K562 (cell line): ENCODE results near the gene AFF3. TPM values are rescaled to one million over a fixed set of nuclear protein-coding genes. Genes with fewer than 3 reads are reported as not detected.

Experiments
- ATAC-seq: fragments of 200-7000 bp; cut with Tn5 transposase; 3 replicates; pipeline ENCODE4 v1.9.1; 2020; ENCODE audit warnings: moderate library complexity
- BruUV-seq: library from RNA; stranded (reverse); fragments of 400-500 nt; replicated peaks from 2 replicates; lab custom pipeline; 2021; lab: Mats Ljungman, UMichigan
- CTCF ChIA-PET: fragments of 300-600 bp; formaldehyde crosslinking; extraction: SDS; loops from one replicate; lab custom pipeline; 2021; ENCODE audit warnings: low intra/inter-chr PET ratio; lab: Yijun Ruan, JAX
- POLR2A ChIA-PET: fragments of 300-600, 350-650 bp; sonication (Branson Sonifier 250); formaldehyde crosslinking; extraction: SDS; loops from one replicate; lab custom pipeline; 2021; ENCODE audit warnings: antibody characterized with exemption, inconsistent platforms; lab: Yijun Ruan, JAX
- DNase-seq, 4 experiments: peaks; one replicate each; pipeline versions ENCODE4 v3.0.0 to v3.0.0-alpha.2; 2011 to 2018; ENCODE audit warnings: low spot score in 3 of 4, mixed read lengths in 3 of 4; ENCODE audit errors: extremely low read depth in 1 of 4
- FAIRE-seq: peaks from 2 replicates; lab custom pipeline; 2011; peaks lifted over from hg19 to GRCh38; lab: Jason Lieb, UNC
- H2AFZ ChIP-seq: 2 replicates; pipeline ENCODE4 v1.6.0; 2011; ENCODE audit warnings: low read depth, low read length, control low read depth, inconsistent platforms
- H3K27ac ChIP-seq: fragments of 200-600 bp; 3 replicates; pipeline ENCODE4 v1.8.0; 2011; ENCODE audit warnings: low read depth, mild to moderate bottlenecking, control low read depth, inconsistent platforms, low read length, moderate library complexity, mixed read lengths; ENCODE audit errors: extremely low read depth
- H3K27me3 ChIP-seq, 2 experiments: fragments of 300-600 bp in 1 of 2; 2 replicates in 1 of 2; 3 replicates in 1 of 2; pipeline versions ENCODE4 v1.6.0 to v1.8.0; 2011; ENCODE audit warnings: inconsistent platforms in 2 of 2, low read length in 2 of 2, mild to moderate bottlenecking in 1 of 2, mixed read lengths in 1 of 2, moderate library complexity in 1 of 2; ENCODE audit not compliant: control insufficient read depth in 2 of 2, insufficient read depth in 2 of 2
- H3K36me3 ChIP-seq: fragments of 300-600 bp; 3 replicates; pipeline ENCODE4 v1.8.0; 2011; ENCODE audit warnings: mild to moderate bottlenecking, low read length, inconsistent platforms; ENCODE audit not compliant: control insufficient read depth, insufficient read depth
- H3K4me1 ChIP-seq, 2 experiments: fragments of 200-600 bp in 1 of 2; replicated peaks in 1 of 2; 2 replicates in 1 of 2; 3 replicates in 1 of 2; pipeline versions ENCODE4 v1.5.1 to v1.8.0; 2011; ENCODE audit warnings: inconsistent platforms in 2 of 2, low read length in 2 of 2, mild to moderate bottlenecking in 1 of 2, mixed read lengths in 1 of 2, moderate library complexity in 1 of 2; ENCODE audit not compliant: control insufficient read depth in 2 of 2, insufficient read depth in 2 of 2
- H3K4me2 ChIP-seq: 2 replicates; pipeline ENCODE4 v1.6.1; 2011; ENCODE audit warnings: low read length, control low read depth, inconsistent platforms, mixed read lengths; ENCODE audit not compliant: insufficient read depth
- H3K4me3 ChIP-seq: fragments of 200-600 bp; sonication (generic), shearing (Covaris generic); 2 replicates; pipeline ENCODE4 v1.5.1; 2016; ENCODE audit warnings: control low read depth, inconsistent platforms
- H3K79me2 ChIP-seq: fragments of 200-600 bp; 3 replicates; pipeline ENCODE4 v1.8.0; 2011; ENCODE audit warnings: low read length, inconsistent platforms; ENCODE audit not compliant: control insufficient read depth, insufficient read depth
- H3K9ac ChIP-seq, 2 experiments: 2 replicates each; pipeline versions ENCODE4 v1.6.0 to v1.6.1; 2011; ENCODE audit warnings: low read depth in 2 of 2, low read length in 2 of 2, control low read depth in 1 of 2, inconsistent platforms in 1 of 2, mild to moderate bottlenecking in 1 of 2, mixed read lengths in 1 of 2; ENCODE audit not compliant: insufficient read depth in 1 of 2
- H3K9me1 ChIP-seq: one replicate; pipeline ENCODE4 v1.6.0; 2011; ENCODE audit warnings: inconsistent platforms, mild to moderate bottlenecking, low read length, moderate library complexity; ENCODE audit not compliant: control insufficient read depth, insufficient read depth
- H3K9me3 ChIP-seq: replicated peaks from 2 replicates; pipeline ENCODE4 v1.5.1; 2011; ENCODE audit warnings: low read depth, low read length, inconsistent platforms; ENCODE audit not compliant: control insufficient read depth, insufficient read depth
- H4K20me1 ChIP-seq: replicated peaks from 2 replicates; pipeline ENCODE4 v1.6.1; 2011; ENCODE audit warnings: low read length, inconsistent platforms, mixed read lengths; ENCODE audit not compliant: control insufficient read depth, insufficient read depth
- CCAR2 ChIP-seq: fragments of 200-400 bp; formaldehyde crosslinking; IDR thresholded peaks from 2 replicates; pipeline ENCODE4 v1.6.1; 2017; ENCODE audit warnings: mild to moderate bottlenecking, low read depth, low read length
- CTCFL ChIP-seq: IDR thresholded peaks from 2 replicates; pipeline ENCODE4 v1.6.1; 2011; ENCODE audit warnings: borderline replicate concordance, low read depth, mild to moderate bottlenecking, moderate library complexity, low read length; ENCODE audit not compliant: insufficient read depth, poor library complexity, severe bottlenecking
- E2F6 ChIP-seq, 2 experiments: IDR thresholded peaks; 2 replicates each; pipeline ENCODE4 v1.6.1; 2011; ENCODE audit warnings: borderline replicate concordance in 1 of 2, control low read depth in 1 of 2, low read depth in 1 of 2, low read length in 1 of 2, mild to moderate bottlenecking in 1 of 2, mixed read lengths in 1 of 2, moderate library complexity in 1 of 2; ENCODE audit not compliant: insufficient read depth in 1 of 2, insufficient read length in 1 of 2, poor library complexity in 1 of 2, severe bottlenecking in 1 of 2; ENCODE audit errors: extremely low read depth in 1 of 2
- FOXM1 ChIP-seq, 2 experiments: fragments of 450-650 bp in 1 of 2; sonication (generic) in 1 of 2; formaldehyde crosslinking in 1 of 2; IDR thresholded peaks; 2 replicates each; pipeline versions ENCODE4 v1.6.1 to v1.9.0; 2017 to 2022; ENCODE audit warnings: low read depth in 2 of 2, mild to moderate bottlenecking in 2 of 2, missing genetic modification reagents in 1 of 2, moderate library complexity in 1 of 2
- TEAD2 ChIP-seq: fragments of 450-650 bp; IDR thresholded peaks from 2 replicates; pipeline ENCODE4 v1.6.1; 2016; ENCODE audit warnings: missing genetic modification characterization, control low read depth, missing compliant biosample characterization
- TSC22D4 ChIP-seq: fragments of 450-650 bp; IDR thresholded peaks from 2 replicates; pipeline ENCODE4 v1.6.1; 2016; ENCODE audit warnings: missing genetic modification characterization, missing biosample characterization, control low read depth
- WHSC1 ChIP-seq: IDR thresholded peaks from one replicate; pipeline ENCODE4 v1.6.1; 2012; ENCODE audit warnings: low read length, control low read depth, inconsistent platforms
- XRCC3 ChIP-seq: fragments of 450-650 bp; IDR thresholded peaks from 2 replicates; pipeline ENCODE4 v1.6.1; 2017; ENCODE audit warnings: mild to moderate bottlenecking, moderate library complexity
- ZNF253 ChIP-seq: fragments of 250-450 bp; sonication (Bioruptor Pico); conservative IDR thresholded peaks from 2 replicates; pipeline ENCODE4 v1.6.1; 2021; ENCODE audit warnings: mild to moderate bottlenecking
- ZNF311 ChIP-seq: fragments of 250-450 bp; sonication (Bioruptor Pico); IDR thresholded peaks from 2 replicates; pipeline ENCODE4 v1.4.0; 2020; ENCODE audit warnings: mild to moderate bottlenecking, moderate library complexity
- WGBS: fragments of 100-300 bp; shearing (Covaris generic); methylation state at CpG from one replicate; pipeline ENCODE4 v1.1.6; 2016; ENCODE audit warnings: low coverage, mixed read lengths; ENCODE audit not compliant: insufficient coverage; ENCODE audit errors: missing lambda C conversion rate; 5-methylcytosine and 5-hydroxymethylcytosine counted together
- in situ Hi-C: fragments of 300-500 bp; cut with MboI; formaldehyde crosslinking; loops from 4 replicates; pipeline ENCODE4 v1.15.0; 2018; ENCODE audit warnings: inconsistent platforms, mixed read lengths
- intact Hi-C: fragments of 100-400 bp; cut with micrococcal nuclease; formaldehyde crosslinking; loops from 2 replicates; pipeline ENCODE4 v1.14.2; 2022
- polyA plus RNA-seq, 8 experiments: library from polyadenylated mRNA; depleted of rRNA in 4 of 8; stranded (reverse) in 5 of 8; unstranded in 3 of 8; fragments of >200 nt; fragmentation: Nextera tagmentation in 2 of 8; fragmentation: Illumina TruSeq in 1 of 8; extraction: Ambion mirVana in 2 of 8; extraction: Trizol in 1 of 8; gene quantifications; 2 replicates each; pipeline versions ENCODE4 v1.2.1 to v1.2.3, GENCODE V29; 2011 to 2014; ENCODE audit warnings: inconsistent platforms in 1 of 8, missing spikeins in 1 of 8
- total RNA-seq, 7 experiments: library from RNA; depleted of rRNA in 6 of 7; stranded (reverse); fragments of >200 nt in 6 of 7; fragmentation: Illumina TruSeq in 2 of 7; extraction: Trizol in 2 of 7; gene quantifications; 2 replicates each; pipeline versions ENCODE4 v1.2.1 to v1.2.3, GENCODE V29; 2011 to 2021; ENCODE audit warnings: low replicate concordance in 1 of 7

Gene AFF3
- total and polyA plus RNA-seq, 9 of the 15 experiments (the other 6 are each of a cell fraction or from before 2014, with no cell fraction given): 0.02 to 0.11 TPM; not detected in 7

GRCh38 chr2:100021791-100022340, 120.5 kb downstream of the AFF3 start:
- Histone ChIP-seq H3K27me3 (peaks cover 4 to 15% of the 10 kb centered on the region in 2 experiments; a peak in 4 of 5 replicates), H3K9ac (no peak overlapping the region), H2AFZ (no peak overlapping the region), H3K9me3 (no peaks in the 10 kb centered on the region), H3K36me3 (no peaks in the 10 kb centered on the region), H4K20me1 (no peaks in the 10 kb centered on the region), H3K9me1 (no peaks in the 10 kb centered on the region), H3K4me3 (no peak overlapping the region), H3K4me1 (no peaks in the 10 kb centered on the region), H3K4me2 (no peak overlapping the region), H3K27ac (no peak overlapping the region), H3K79me2 (no peaks in the 10 kb centered on the region)
- DNase-seq (no peak), ATAC-seq (no peak), FAIRE-seq (no peak)
- in situ Hi-C loops: no loop called here
- intact Hi-C loops: no loop called here
- ChIA-PET POLR2A (no interaction called here), CTCF (no interaction called here)
- 1% methylated on average over 3 of the region's 3 CpGs for WGBS
- BruUV-seq: no TSS peak
- no peak for TF ChIP-seq WHSC1
- no peak for TF ChIP-seq CCAR2
- TF ChIP-seq TSC22D4 (tag): no peak
- TF ChIP-seq XRCC3: no peak
- no peak for TF ChIP-seq ZNF311 (CRISPR knock-in tag)
- no peak for TF ChIP-seq FOXM1 (IDR thresholded peaks at IDR 0.05; ENCODE audit: low read depth)
- TF ChIP-seq FOXM1 (CRISPR knock-in tag; IDR thresholded peaks at IDR 0.05; ENCODE audit: low read depth): no peak
- no peak for TF ChIP-seq CTCFL
- TF ChIP-seq ZNF253: no peak
- TF ChIP-seq E2F6 (IDR thresholded peaks at IDR 0.05; ENCODE audit: borderline replicate concordance in 1 of 2, extremely low read depth in 1 of 2, insufficient read depth in 1 of 2, insufficient read length in 1 of 2, low read depth in 1 of 2, low read length in 1 of 2, poor library complexity in 1 of 2, severe bottlenecking in 1 of 2): no peak
- no peak for TF ChIP-seq TEAD2
